Adipocyte (in vitro differentiated cells): Measurements from ENCODE around the gene SOCS1.

Experiments
- DNase-seq: peaks from one replicate; pipeline ENCODE4 v3.0.0-alpha.2; 2015; ENCODE audit warnings: low read depth
- H3K27me3 ChIP-seq: replicated peaks from 2 replicates; pipeline ENCODE4 v1.7.0; 2013; ENCODE audit warnings: mild to moderate bottlenecking, low read length, moderate library complexity; ENCODE audit not compliant: control insufficient read depth, insufficient read depth
- H3K36me3 ChIP-seq: 2 replicates; pipeline ENCODE4 v1.7.0; 2013; ENCODE audit warnings: low read length, mild to moderate bottlenecking, moderate library complexity; ENCODE audit not compliant: control insufficient read depth, insufficient read depth, severe bottlenecking
- H3K4me1 ChIP-seq: 2 replicates; pipeline ENCODE4 v1.7.0; 2013; ENCODE audit warnings: mild to moderate bottlenecking, low read length, moderate library complexity; ENCODE audit not compliant: control insufficient read depth, insufficient read depth
- H3K4me3 ChIP-seq: 2 replicates; pipeline ENCODE4 v1.7.0; 2013; ENCODE audit warnings: mild to moderate bottlenecking, low read length, moderate library complexity
- H3K9ac ChIP-seq: 2 replicates; pipeline ENCODE4 v1.7.0; 2013; ENCODE audit warnings: mild to moderate bottlenecking, low read length, moderate library complexity
- H3K9me3 ChIP-seq: 2 replicates; pipeline ENCODE4 v1.7.0; 2013; ENCODE audit warnings: mild to moderate bottlenecking, low read length, moderate library complexity; ENCODE audit not compliant: control insufficient read depth

Gene SOCS1

DNA sequence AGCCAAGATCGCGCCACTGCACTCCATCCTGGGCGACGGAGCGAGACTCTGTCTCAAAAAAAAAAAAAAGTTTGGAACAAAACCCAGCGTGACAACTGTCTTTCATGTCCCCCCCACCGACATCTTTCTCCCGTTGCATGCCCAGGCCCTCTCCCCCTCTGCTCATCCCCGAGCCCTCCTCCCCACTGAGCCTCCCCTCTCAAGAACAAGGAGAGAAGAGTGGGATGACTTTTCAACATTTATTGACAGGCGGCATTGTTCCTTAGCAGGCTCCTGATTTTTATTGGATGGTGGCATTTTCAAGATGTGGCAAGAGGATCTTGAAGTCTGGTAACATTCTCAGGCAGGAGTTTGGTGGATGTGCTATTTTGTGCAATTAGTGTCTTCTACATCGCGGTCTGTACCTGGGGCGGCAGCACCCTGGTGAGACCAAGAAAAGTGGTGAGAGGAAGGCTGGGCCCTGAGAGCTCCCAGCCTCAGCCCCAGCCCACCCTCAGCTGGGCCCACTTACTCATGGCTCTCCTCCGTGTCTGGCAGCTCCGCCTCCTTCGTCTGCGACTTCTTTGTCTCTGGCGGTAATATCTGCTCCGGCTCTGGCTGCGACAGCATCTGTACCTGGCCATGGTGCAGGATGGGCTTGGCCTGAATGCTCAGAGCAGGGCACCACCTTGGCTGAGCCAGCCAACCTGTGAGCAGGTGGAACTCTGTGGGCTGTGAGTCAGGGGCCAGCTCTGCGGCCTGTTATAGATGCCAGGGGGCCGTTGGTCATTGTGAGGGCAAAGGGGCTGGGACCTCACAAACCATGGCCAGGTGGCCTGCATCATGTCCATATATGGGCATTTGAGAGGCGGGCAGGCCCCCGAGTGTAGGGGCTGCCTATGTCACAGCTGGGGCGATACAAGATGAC, 24.9 kb upstream of the SOCS1 start, which contains the start of gene PRM1:
PRM1 (minus strand) TSS at position 715 of the 907 bp plus-strand sequence; CDS start at position 623, 92 bp downstream.
- no peak within 1 kb of the TSS for H3K4me3 ChIP-seq
- no peak for DNase-seq
- no peak within 1 kb of the TSS for H3K9ac ChIP-seq
- H3K36me3 ChIP-seq: no peaks in the 10 kb centered on the region
- peaks cover 4% of the 10 kb centered on the region for H3K9me3 ChIP-seq
- H3K27me3 ChIP-seq: peaks cover 31% of the 10 kb centered on the region
- H3K4me1 ChIP-seq: no peaks in the 10 kb centered on the region

DNA sequence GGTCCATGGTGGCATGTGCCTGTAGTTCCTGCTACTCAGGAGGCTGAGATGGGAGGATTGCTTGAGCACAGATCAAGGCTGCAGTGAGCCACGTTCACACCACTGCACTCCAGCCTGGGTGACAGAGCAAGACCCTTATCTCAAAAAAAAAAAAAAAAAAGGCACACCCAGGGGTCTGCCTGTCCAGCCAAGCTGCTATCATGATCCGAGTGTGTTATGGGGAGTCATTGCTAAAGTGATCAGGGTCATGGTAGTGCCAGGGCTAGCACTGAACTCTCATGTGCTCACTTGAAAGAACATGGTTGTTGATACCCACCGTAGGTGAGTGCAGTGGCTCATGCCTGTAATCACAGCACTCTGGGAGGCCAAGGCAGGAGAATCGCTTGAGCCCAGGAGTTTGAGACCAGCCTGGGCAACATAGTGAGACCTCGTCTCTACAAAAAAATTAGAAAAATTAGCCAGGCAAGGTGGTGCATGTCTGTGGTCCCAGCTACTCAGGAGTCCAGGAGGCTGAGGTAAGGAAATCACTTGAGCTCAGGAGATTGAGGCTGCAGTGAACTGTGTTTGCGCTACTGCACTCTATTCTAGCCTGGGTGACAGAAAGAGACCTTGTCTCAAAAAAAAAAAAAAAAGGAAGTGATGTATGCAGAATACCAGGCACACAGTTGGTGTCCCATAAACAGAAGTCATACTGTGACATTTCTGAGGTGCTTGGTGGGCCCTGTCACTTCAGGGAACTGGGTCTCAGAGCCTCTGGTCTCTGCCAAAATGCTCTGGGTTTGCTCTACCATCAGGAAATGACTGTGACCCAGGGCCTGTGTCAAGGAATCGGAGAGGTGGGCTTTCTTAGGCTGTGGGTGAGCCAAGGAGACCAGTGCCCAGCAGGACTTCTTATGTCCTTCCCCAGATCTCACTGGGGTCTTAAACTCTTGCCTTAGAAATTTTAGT, 23.0 kb upstream of the SOCS1 start:
- Histone ChIP-seq H3K9ac (no peak overlapping the region), H3K9me3 (peaks cover 4% of the 10 kb centered on the region), H3K36me3 (no peaks in the 10 kb centered on the region), H3K4me1 (no peaks in the 10 kb centered on the region), H3K4me3 (no peak overlapping the region), H3K27me3 (peaks cover 32% of the 10 kb centered on the region)
- DNase-seq: no peak

DNA sequence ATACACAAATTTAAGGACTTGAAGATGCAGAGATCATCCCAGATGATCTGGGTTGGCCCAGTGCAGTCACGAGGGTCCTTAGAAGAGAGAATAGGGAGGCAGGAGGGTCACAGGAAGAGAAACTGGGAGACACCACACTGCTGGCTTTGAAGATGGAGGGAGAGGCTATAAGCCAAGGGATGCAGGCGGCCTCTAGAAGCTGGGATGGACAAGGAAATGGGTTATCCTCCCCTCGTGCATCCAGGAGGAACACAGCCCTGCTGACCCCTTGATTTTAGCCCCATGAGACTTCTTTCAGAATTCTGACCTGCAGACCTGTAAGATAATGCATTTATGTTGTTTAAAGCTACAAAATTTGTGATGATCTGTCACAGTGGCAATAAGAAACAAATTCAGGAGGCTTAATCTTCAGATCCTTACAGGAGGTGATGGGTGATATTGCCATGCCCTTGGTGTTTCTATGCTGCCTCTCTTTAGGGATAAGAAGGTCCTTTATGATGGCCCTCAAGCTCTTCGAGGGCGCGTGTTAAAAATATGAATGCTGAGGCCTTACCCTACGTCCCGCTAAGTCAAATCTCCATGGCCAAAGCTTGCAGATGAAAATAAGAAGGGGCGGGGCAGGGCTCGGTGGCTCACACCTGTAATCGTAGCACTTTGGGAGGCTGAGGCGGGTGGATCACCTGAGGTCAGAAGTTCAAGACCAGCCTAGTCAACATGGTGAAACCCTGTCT, 21.8 kb upstream of the SOCS1 start:
- H3K4me3 ChIP-seq: no peak overlapping the region
- no peaks in the 10 kb centered on the region for H3K36me3 ChIP-seq
- peaks cover 37% of the 10 kb centered on the region for H3K27me3 ChIP-seq
- H3K4me1 ChIP-seq: no peaks in the 10 kb centered on the region
- peaks cover 4% of the 10 kb centered on the region for H3K9me3 ChIP-seq
- DNase-seq: no peak
- H3K9ac ChIP-seq: no peak overlapping the region

GRCh38 chr16:11276896-11277593, 21.0 kb upstream of the SOCS1 start:
- Histone ChIP-seq H3K36me3 (no peaks in the 10 kb centered on the region), H3K9me3 (peaks cover 4% of the 10 kb centered on the region), H3K4me1 (no peaks in the 10 kb centered on the region), H3K27me3 (peaks cover 35% of the 10 kb centered on the region), H3K4me3 (no peak overlapping the region), H3K9ac (no peak overlapping the region)
- DNase-seq: no peak

DNA sequence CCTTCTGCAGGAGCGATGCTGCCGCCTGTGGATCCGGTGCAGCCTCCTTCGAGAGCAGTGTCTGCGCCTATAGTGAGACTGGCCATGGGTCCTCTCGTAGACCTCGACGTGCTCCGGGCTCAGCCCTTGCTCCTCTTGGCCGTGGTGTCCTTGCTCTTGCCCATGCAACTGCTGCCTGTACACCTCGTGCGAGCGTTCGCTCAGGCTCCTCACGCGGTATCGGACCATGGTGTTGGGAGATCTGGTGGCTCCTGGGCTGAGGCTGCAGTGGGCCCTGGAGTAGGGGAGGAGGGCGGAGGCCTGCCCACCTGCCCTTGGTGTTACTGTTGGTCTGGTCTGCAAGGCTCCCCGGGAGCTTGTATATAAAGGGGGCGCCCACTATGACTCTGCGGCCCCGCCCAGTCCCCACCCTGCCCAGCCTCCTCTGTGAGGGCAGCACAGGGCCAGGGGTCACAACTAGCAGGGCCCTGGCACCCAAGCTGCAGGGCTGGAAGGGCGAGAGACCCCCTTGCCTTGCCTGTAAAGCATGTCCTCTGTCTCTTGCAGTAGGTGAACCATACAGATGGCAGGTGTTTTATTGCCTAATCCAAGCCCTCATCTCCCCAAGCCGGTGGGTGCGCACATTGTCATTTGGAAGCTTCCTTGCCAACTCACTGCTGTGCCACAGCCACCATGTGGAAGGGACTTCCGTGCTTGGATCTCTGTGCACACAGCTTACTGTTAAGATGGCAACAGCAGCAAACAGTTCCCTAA, 20.3 kb upstream of the SOCS1 start, which contains the start of gene PRM2:
PRM2 (minus strand) TSS at position 338 of the 753 bp plus-strand sequence; CDS start at position 228, 110 bp downstream.
- Histone ChIP-seq H3K4me3 (no peak within 1 kb of the TSS), H3K36me3 (no peaks in the 10 kb centered on the region), H3K9me3 (peaks cover 4% of the 10 kb centered on the region), H3K9ac (no peak within 1 kb of the TSS), H3K4me1 (no peaks in the 10 kb centered on the region), H3K27me3 (peaks cover 35% of the 10 kb centered on the region)
- DNase-seq: no peak

GRCh38 chr16:11274964-11275363, 19.0 kb upstream of the SOCS1 start:
- H3K4me1 ChIP-seq: no peaks in the 10 kb centered on the region
- DNase-seq: no peak
- H3K27me3 ChIP-seq: peaks cover 35% of the 10 kb centered on the region
- H3K36me3 ChIP-seq: no peaks in the 10 kb centered on the region
- H3K9me3 ChIP-seq: peaks cover 4% of the 10 kb centered on the region
- no peak overlapping the region for H3K4me3 ChIP-seq
- H3K9ac ChIP-seq: no peak overlapping the region

DNA sequence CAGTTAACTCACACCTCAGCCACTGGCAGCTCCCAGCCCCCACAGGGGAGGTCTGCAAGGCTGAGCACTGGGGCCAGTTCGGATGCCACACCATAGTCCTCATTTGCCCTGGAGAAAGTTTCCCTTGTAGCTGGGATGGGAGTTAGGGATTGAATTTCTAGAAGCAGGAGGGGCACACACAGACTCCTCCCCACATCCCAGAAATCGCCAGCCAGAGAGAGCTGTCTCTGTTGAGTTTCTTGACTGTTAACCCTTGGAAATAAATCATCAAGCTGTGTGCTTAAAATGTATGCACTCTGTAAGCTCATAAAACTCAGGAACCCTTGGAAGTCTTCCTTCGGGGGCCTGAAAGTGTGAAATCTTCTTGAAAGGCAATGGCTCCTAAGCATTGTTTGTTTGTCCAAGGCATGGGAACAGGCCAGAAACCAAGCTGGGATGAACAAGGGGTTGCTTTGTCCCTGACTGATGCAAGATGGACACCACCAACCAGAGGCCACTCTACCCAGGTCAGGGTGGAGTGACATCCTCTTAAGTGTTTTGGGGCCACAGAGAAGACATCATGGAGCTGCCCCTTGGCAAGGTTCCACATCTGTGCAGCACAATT, 17.8 kb upstream of the SOCS1 start:
- Histone ChIP-seq H3K9ac (no peak overlapping the region), H3K36me3 (no peaks in the 10 kb centered on the region), H3K9me3 (peaks cover 4% of the 10 kb centered on the region), H3K27me3 (peaks cover 25% of the 10 kb centered on the region), H3K4me3 (no peak overlapping the region), H3K4me1 (no peaks in the 10 kb centered on the region)
- DNase-seq: no peak

DNA sequence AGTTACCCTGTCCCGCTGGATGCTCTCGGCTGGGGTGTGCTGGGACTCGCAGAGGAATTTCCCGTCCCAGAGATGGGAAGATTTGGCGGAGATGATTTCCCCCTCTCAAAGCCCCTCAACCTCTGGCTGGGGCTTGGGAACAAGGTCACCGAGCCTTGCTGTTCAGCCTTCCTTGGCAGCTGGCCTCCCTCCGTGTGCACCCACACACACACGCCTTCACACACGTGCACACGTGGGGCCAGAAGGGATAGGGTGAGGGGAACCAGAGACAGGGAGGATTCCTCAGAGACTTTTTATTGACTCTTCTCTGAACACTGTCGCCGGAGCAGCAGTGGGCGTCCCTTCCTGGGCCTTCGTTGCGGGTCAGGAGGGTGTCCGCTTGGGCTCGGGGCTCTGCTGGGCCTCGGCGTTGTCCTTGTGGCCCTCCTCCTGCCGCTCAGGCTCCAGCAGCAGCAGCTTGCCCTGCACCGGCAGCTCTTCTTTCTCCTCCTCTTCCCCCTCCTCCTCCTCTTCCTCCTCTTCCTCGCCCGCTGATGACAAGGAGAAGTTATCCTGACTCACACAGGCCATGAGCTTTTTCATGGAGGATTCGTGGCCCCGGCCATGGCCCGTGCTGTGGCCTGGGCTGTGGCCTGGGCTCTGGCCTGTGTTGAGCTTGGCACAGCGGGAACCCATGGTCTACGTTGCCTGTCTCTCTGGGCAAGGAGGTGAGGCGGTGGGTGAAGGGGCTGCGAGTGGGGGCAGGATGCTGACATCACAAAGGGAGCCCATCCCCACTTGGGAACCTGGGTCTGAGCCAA, 17.1 kb upstream of the SOCS1 start, which contains the start of gene PRM3:
PRM3 (minus strand) TSS at position 709 of the 800 bp plus-strand sequence; CDS start at position 675, 34 bp downstream.
- Histone ChIP-seq H3K9ac (no peak within 1 kb of the TSS), H3K36me3 (no peaks in the 10 kb centered on the region), H3K4me3 (no peak within 1 kb of the TSS), H3K9me3 (peaks cover 4% of the 10 kb centered on the region), H3K4me1 (no peaks in the 10 kb centered on the region), H3K27me3 (peaks cover 22% of the 10 kb centered on the region)
- DNase-seq: no peak

DNA sequence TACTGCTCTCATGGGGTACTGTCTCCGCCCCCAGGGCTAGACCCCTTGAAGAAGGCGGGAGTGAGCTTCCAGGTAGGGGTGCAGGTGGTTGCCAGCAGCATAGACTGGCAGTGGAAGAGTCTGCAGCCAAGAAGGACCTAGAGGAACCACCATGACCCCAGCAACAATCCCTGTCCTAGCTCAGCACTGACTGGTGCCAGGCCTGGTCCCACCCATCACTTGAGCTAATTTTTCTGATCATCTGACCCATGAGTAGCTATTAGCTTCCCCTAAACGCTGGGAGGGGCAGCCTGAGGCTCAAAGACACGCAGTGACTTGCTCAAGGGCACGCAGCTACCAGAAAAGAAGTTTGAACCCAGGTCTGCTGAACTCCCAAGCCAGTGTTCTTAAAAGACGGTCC, 16.5 kb upstream of the SOCS1 start:
- no peak for DNase-seq
- no peaks in the 10 kb centered on the region for H3K36me3 ChIP-seq
- peaks cover 17% of the 10 kb centered on the region for H3K27me3 ChIP-seq
- H3K9ac ChIP-seq: no peak overlapping the region
- H3K4me3 ChIP-seq: no peak overlapping the region
- no peaks in the 10 kb centered on the region for H3K4me1 ChIP-seq
- H3K9me3 ChIP-seq: peaks cover under 1% of the 10 kb centered on the region
